PC-9 (cell line): ENCODE data around the gene TRIM5. TPM values are rescaled to one million over a fixed set of nuclear protein-coding genes. Genes with fewer than 3 reads are reported as not detected.

Source experiments
- BruUV-seq: library from RNA; stranded (reverse); fragments of 400-500 nt; replicated peaks from 2 replicates; lab custom pipeline; 2021; lab: Mats Ljungman, UMichigan
- CTCF ChIA-PET: fragments of 300-600 bp; sonication (Branson Sonifier 250); formaldehyde crosslinking; loops from one replicate; lab custom pipeline; 2022; ENCODE audit warnings: antibody characterized with exemption; lab: Charles Lee
- POLR2A ChIA-PET: fragments of 300-600 bp; sonication (Branson Sonifier 250); formaldehyde crosslinking; loops from one replicate; lab custom pipeline; 2022; ENCODE audit warnings: antibody characterized with exemption; ENCODE audit not compliant: unreplicated experiment; lab: Charles Lee
- DNase-seq, 2 experiments: peaks; one replicate each; pipeline versions ENCODE4 v3.0.0 to v3.0.0-alpha.2; 2015 to 2022; ENCODE audit warnings: mixed read lengths in 1 of 2
- H2AFZ ChIP-seq: fragments of 200-600 bp; sonication (generic); 2 replicates; pipeline ENCODE4 v1.8.1; 2017; ENCODE audit warnings: antibody characterized with exemption
- H3F3A ChIP-seq: fragments of 200-600 bp; sonication (generic); 2 replicates; pipeline ENCODE4 v1.8.1; 2017; ENCODE audit warnings: antibody characterized with exemption, mild to moderate bottlenecking, low read depth; ENCODE audit not compliant: insufficient read depth
- H3K27ac ChIP-seq: fragments of 200-600 bp; sonication (generic); 2 replicates; pipeline ENCODE4 v1.6.1; 2016; ENCODE audit warnings: mixed run types
- H3K27me3 ChIP-seq: fragments of 200-600 bp; sonication (generic); 2 replicates; pipeline ENCODE4 v1.6.1; 2016; ENCODE audit warnings: low read depth, mixed run types; ENCODE audit not compliant: insufficient read depth
- H3K36me3 ChIP-seq: fragments of 200-600 bp; sonication (generic); 2 replicates; pipeline ENCODE4 v1.6.1; 2016; ENCODE audit warnings: low read depth, mixed run types
- H3K4me1 ChIP-seq: fragments of 200-600 bp; sonication (generic); replicated peaks from 2 replicates; pipeline ENCODE4 v1.6.1; 2016; ENCODE audit warnings: mixed run types; ENCODE audit not compliant: insufficient read depth
- H3K4me2 ChIP-seq: fragments of 200-600 bp; sonication (generic); 2 replicates; pipeline ENCODE4 v1.6.1; 2017; ENCODE audit warnings: mixed run types
- H3K4me3 ChIP-seq: fragments of 200-600 bp; sonication (generic); 2 replicates; pipeline ENCODE4 v1.6.1; 2016; ENCODE audit warnings: mixed run types
- H3K79me2 ChIP-seq: fragments of 200-600 bp; sonication (generic); 2 replicates; pipeline ENCODE4 v1.6.1; 2017; ENCODE audit warnings: low read depth, mixed run types
- H3K9me2 ChIP-seq: fragments of 200-600 bp; sonication (generic); 2 replicates; pipeline ENCODE4 v1.8.1; 2017; ENCODE audit warnings: mild to moderate bottlenecking; ENCODE audit not compliant: insufficient read depth
- H3K9me3 ChIP-seq: fragments of 200-600 bp; sonication (generic); 2 replicates; pipeline ENCODE4 v1.8.1; 2016; ENCODE audit warnings: low read depth; ENCODE audit not compliant: insufficient read depth
- H4K20me1 ChIP-seq: fragments of 200-600 bp; sonication (generic); 2 replicates; pipeline ENCODE4 v1.8.1; 2017; ENCODE audit not compliant: insufficient read depth
- CTCF ChIP-seq: fragments of 200-600 bp; sonication (generic); conservative IDR thresholded peaks from 2 replicates; pipeline ENCODE4 v1.6.1; 2017; ENCODE audit warnings: mixed run types, antibody characterized with exemption, mild to moderate bottlenecking, moderate library complexity
- EZH2 ChIP-seq: fragments of 200-600 bp; sonication (generic); IDR thresholded peaks from 2 replicates; pipeline ENCODE4 v1.8.0; 2017; ENCODE audit warnings: antibody characterized with exemption, low read depth
- intact Hi-C: fragments of 100-400 bp; cut with micrococcal nuclease; formaldehyde crosslinking; loops from one replicate; pipeline ENCODE4 v1.10.0; 2022; ENCODE audit not compliant: unreplicated experiment
- total RNA-seq: library from RNA; stranded (reverse); gene quantifications from 2 replicates; pipeline ENCODE4 v1.2.3, GENCODE V29; 2021

Gene TRIM5
- total RNA-seq, 1 experiment from 2014 or later, result 20.5 TPM

GRCh38 chr11:5625281-5625680 lies 59.6 kb downstream of the TRIM5 start:
- H3K79me2 ChIP-seq, result no peaks in the 10 kb centered on the region
- peaks cover 17% of the 10 kb centered on the region for H3F3A ChIP-seq
- TF ChIP-seq EZH2 (no peak), CTCF (no peak)
- H3K36me3 ChIP-seq, result no peaks in the 10 kb centered on the region
- no peak overlapping the region for H3K27ac ChIP-seq
- no TSS peak for BruUV-seq
- H3K4me2 ChIP-seq, result peak overlapping the region; percentile 63
- H4K20me1 ChIP-seq, result no peaks in the 10 kb centered on the region
- CTCF ChIA-PET, result no interaction called here
- POLR2A ChIA-PET, result no interaction called here
- intact Hi-C loops, result no loop called here
- H2AFZ ChIP-seq, result no peak overlapping the region; the same call in 1 of the 2 replicates
- H3K4me3 ChIP-seq, result peak overlapping the region; percentile 30; the same call in 1 of the 2 replicates
- no peaks in the 10 kb centered on the region for H3K9me2 ChIP-seq
- H3K27me3 ChIP-seq, result no peaks in the 10 kb centered on the region
- H3K9me3 ChIP-seq, result no peaks in the 10 kb centered on the region
- no peak for DNase-seq
- H3K4me1 ChIP-seq, result peaks cover 44% of the 10 kb centered on the region

GRCh38 chr11:5624489-5625279 lies 60.2 kb downstream of the TRIM5 start, which contains the start of gene TRIM34:
Gene TRIM34, plus strand, starts transcription at chr11:5625001. Its CDS starts 7,331 bp downstream, at chr11:5632332.
- no peak for TF ChIP-seq CTCF
- no peak for TF ChIP-seq EZH2
- no peaks in the 10 kb centered on the region for H3K9me3 ChIP-seq
- no TSS peak for BruUV-seq
- no peaks in the 10 kb centered on the region for H3K9me2 ChIP-seq
- POLR2A ChIA-PET, result interaction anchor here (0.6 to 0.7 kb wide), 2 partner anchors 60 to 292 kb away, joined by 3 to 4 read pairs; partner anchors contain the start of gene TRIM5
- no peak within 1 kb of the TSS; the same call in 1 of the 2 replicates for H2AFZ ChIP-seq
- no peaks in the 10 kb centered on the region for H3K27me3 ChIP-seq
- DNase-seq, result peak; percentile 43 to 63
- intact Hi-C loops, result no loop called here
- H3K4me2 ChIP-seq, result peak within 1 kb of the TSS; percentile 63
- no peak within 1 kb of the TSS for H3K27ac ChIP-seq
- CTCF ChIA-PET, result no interaction called here
- no peaks in the 10 kb centered on the region for H4K20me1 ChIP-seq
- peak within 1 kb of the TSS; percentile 30; the same call in 1 of the 2 replicates for H3K4me3 ChIP-seq
- H3K79me2 ChIP-seq, result no peaks in the 10 kb centered on the region
- H3F3A ChIP-seq, result peaks cover 23% of the 10 kb centered on the region
- peaks cover 44% of the 10 kb centered on the region for H3K4me1 ChIP-seq
- no peaks in the 10 kb centered on the region for H3K36me3 ChIP-seq

- intact Hi-C loops, result no loop called here
- Histone ChIP-seq H3K79me2 (no peaks in the 10 kb centered on the region), H3F3A (peaks cover 31% of the 10 kb centered on the region), H3K27me3 (no peaks in the 10 kb centered on the region), H3K27ac (no peak overlapping the region), H3K4me2 (peak overlapping the region; percentile 40; the same call in 1 of the 2 replicates), H3K4me3 (no peak overlapping the region), H4K20me1 (no peaks in the 10 kb centered on the region), H3K4me1 (peaks cover 58% of the 10 kb centered on the region), H2AFZ (no peak overlapping the region), H3K36me3 (no peaks in the 10 kb centered on the region), H3K9me2 (no peaks in the 10 kb centered on the region), H3K9me3 (no peaks in the 10 kb centered on the region)
- no peak for TF ChIP-seq EZH2
- no peak for TF ChIP-seq CTCF
- ChIA-PET POLR2A (no interaction called here), CTCF (no interaction called here)
- no TSS peak for BruUV-seq
- DNase-seq, result peak in 1 of 2 experiments; percentile 49
Observed at GRCh38 chr11:5622802-5623201, 62.1 kb downstream of the TRIM5 start.
